Measurements from ENCODE around the gene FAM210B.
A peak's percentile ranks its signal among the peaks of the same experiment; 100 is the strongest.

Gene FAM210B

DNA sequence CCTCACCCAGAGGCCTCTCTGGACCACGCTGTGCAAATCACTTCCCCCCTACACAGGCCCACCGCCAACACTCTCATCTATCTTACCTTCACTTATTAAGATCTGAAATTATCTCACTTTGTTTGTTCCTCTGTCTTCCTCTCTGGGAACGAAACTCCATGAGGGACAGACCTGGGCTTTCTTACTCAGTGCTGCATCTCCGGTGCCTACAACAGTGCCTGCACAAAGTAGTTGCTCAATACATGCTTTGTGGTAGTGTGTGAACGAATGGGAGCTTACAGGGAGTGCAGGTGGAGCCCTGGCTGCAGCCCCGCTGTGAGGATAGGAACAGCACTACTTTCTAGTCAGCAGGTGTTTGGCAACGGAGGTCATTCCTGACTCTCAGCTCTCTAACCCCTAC is 58.6 kb downstream of the FAM210B start:
- no peaks in the 10 kb centered on the region for H3K27me3 ChIP-seq (ENCODE audit: control insufficient read depth in 2 of 2, insufficient read depth in 2 of 2, low read length in 2 of 2)
- no peak overlapping the region for H3K27ac ChIP-seq (ENCODE audit: low read depth in 2 of 2, low read length in 2 of 2)
- H3K9ac ChIP-seq (ENCODE audit: low read depth in 1 of 2, low read length in 2 of 2), result no peak overlapping the region
- peaks cover 0 to 3% of the 10 kb centered on the region in 2 donors for H3K4me1 ChIP-seq (ENCODE audit: control insufficient read depth in 2 of 2, insufficient read depth in 2 of 2, low read length in 2 of 2)
- no peaks in the 10 kb centered on the region for H3K9me3 ChIP-seq (ENCODE audit: control insufficient read depth in 2 of 2, low read length in 2 of 2)
- no peak overlapping the region for H3K4me3 ChIP-seq (ENCODE audit: low read length in 2 of 2)
- H3K36me3 ChIP-seq (ENCODE audit: control insufficient read depth in 2 of 2, insufficient read depth in 2 of 2, low read length in 2 of 2), result no peaks in the 10 kb centered on the region

DNA sequence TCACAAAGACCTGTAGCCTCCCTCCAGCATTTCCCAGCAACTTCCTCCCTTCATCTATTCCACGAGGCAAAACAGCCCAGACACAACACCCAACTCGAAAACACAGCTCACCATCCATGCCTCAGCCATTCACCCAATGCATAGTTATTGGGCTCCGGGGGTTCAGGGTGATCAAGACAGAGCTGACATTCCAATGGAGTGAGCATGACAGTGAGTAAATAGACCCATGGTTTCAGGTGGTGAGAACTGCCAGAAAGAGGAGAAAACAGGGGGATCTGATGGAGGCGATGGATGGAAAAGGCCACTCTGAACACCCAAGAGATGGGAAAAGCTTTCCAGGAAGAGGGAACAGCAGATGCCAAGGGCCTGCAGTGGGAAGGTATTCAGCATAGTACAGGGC is 59.1 kb downstream of the FAM210B start:
- H3K36me3 ChIP-seq (ENCODE audit: control insufficient read depth in 2 of 2, insufficient read depth in 2 of 2, low read length in 2 of 2), result no peaks in the 10 kb centered on the region
- H3K27me3 ChIP-seq (ENCODE audit: control insufficient read depth in 2 of 2, insufficient read depth in 2 of 2, low read length in 2 of 2), result no peaks in the 10 kb centered on the region
- H3K4me1 ChIP-seq (ENCODE audit: control insufficient read depth in 2 of 2, insufficient read depth in 2 of 2, low read length in 2 of 2), result peaks cover 0 to 3% of the 10 kb centered on the region in 2 donors
- no peak overlapping the region for H3K4me3 ChIP-seq (ENCODE audit: low read length in 2 of 2)
- H3K9ac ChIP-seq (ENCODE audit: low read depth in 1 of 2, low read length in 2 of 2), result no peak overlapping the region
- H3K27ac ChIP-seq (ENCODE audit: low read depth in 2 of 2, low read length in 2 of 2), result peak overlapping the region; percentile 45 to 46
- no peaks in the 10 kb centered on the region for H3K9me3 ChIP-seq (ENCODE audit: control insufficient read depth in 2 of 2, low read length in 2 of 2)

Measured in mucosa of rectum (tissue), 2 donors.